BLaER1 (cell line): ENCODE data around the gene ADAMTS2.

Experiments
- H3K27ac ChIP-seq: shearing (Covaris generic); formaldehyde crosslinking; 2 replicates; pipeline ENCODE4 v1.8.1; 2022
- H3K27me3 ChIP-seq: shearing (Covaris generic); formaldehyde crosslinking; 2 replicates; pipeline ENCODE4 v1.8.1; 2022
- H3K36me3 ChIP-seq: shearing (Covaris generic); formaldehyde crosslinking; 2 replicates; pipeline ENCODE4 v1.8.1; 2022
- H3K4me1 ChIP-seq: shearing (Covaris generic); formaldehyde crosslinking; 2 replicates; pipeline ENCODE4 v1.8.1; 2022
- H3K4me2 ChIP-seq: shearing (Covaris generic); formaldehyde crosslinking; 2 replicates; pipeline ENCODE4 v1.8.1; 2022
- H3K4me3 ChIP-seq: shearing (Covaris generic); formaldehyde crosslinking; 2 replicates; pipeline ENCODE4 v1.8.1; 2022
- H3K9ac ChIP-seq: shearing (Covaris generic); formaldehyde crosslinking; 2 replicates; pipeline ENCODE4 v1.8.1; 2022
- H3K9me3 ChIP-seq: shearing (Covaris generic); formaldehyde crosslinking; 2 replicates; pipeline ENCODE4 v1.8.1; 2022
- H4K20me1 ChIP-seq: shearing (Covaris generic); formaldehyde crosslinking; 2 replicates; pipeline ENCODE4 v1.8.1; 2022
- Cebpa-rat ChIP-seq: shearing (Covaris generic); IDR thresholded peaks from 2 replicates; pipeline ENCODE4 v1.8.1; 2022

Gene ADAMTS2

DNA sequence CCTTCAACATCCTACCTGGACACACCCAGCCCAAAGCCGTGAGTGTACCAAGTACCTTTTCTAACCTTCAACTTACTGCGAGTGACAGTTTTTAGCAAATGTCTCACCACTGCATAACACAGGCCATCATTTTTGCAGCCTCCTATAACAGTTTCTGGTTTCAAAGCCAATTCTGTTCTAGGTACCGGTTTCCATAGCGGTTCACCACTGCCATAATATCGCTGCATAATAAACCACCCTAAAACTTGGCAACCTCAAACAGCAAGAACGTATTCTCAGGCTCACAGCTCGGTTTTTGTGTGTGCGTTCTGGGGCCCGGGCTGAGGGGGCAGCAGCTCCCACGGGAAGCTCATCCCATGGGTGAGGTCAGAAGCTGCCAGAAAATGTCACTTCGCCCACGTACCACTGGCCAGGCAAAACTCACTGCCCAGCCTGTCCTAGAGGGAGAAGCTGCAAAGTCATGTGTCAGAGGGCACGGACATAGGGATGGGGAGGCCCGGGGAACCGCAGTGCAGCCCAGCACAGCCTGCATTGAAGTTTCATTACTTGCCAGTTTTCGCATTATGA lies 15.9 kb upstream of the ADAMTS2 start:
- H3K9ac ChIP-seq: no peak overlapping the region
- no peaks in the 10 kb centered on the region for H3K36me3 ChIP-seq
- no peaks in the 10 kb centered on the region for H3K27me3 ChIP-seq
- H3K9me3 ChIP-seq: peaks cover 8% of the 10 kb centered on the region; the same call in 1 of the 2 replicates
- H4K20me1 ChIP-seq: no peaks in the 10 kb centered on the region
- no peak overlapping the region for H3K4me3 ChIP-seq
- no peak overlapping the region for H3K4me2 ChIP-seq
- H3K4me1 ChIP-seq: no peaks in the 10 kb centered on the region
- H3K27ac ChIP-seq: no peak overlapping the region
- no peak for TF ChIP-seq Cebpa-rat

DNA sequence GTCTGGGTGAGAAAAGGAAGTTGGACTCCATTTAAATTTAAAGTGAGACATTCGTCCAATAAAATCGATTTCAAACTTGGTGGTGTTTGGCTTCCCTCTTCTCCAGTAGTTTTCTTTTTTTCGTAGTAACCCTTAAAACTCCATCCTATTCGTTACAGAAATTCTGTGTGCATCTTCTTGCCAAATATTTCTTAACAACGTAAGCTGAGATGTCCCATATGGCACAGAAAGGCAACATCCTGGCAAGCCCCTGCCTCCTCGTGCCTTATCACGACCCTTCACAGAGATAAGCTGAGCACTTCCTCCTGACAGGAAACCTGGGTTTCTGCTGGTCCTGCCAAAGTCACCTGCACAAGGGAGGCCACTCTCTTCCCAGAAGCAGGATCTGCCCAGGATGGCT lies 11.8 kb upstream of the ADAMTS2 start:
- no peak overlapping the region for H3K9ac ChIP-seq
- H3K4me2 ChIP-seq: no peak overlapping the region
- H3K4me1 ChIP-seq: no peaks in the 10 kb centered on the region

DNA sequence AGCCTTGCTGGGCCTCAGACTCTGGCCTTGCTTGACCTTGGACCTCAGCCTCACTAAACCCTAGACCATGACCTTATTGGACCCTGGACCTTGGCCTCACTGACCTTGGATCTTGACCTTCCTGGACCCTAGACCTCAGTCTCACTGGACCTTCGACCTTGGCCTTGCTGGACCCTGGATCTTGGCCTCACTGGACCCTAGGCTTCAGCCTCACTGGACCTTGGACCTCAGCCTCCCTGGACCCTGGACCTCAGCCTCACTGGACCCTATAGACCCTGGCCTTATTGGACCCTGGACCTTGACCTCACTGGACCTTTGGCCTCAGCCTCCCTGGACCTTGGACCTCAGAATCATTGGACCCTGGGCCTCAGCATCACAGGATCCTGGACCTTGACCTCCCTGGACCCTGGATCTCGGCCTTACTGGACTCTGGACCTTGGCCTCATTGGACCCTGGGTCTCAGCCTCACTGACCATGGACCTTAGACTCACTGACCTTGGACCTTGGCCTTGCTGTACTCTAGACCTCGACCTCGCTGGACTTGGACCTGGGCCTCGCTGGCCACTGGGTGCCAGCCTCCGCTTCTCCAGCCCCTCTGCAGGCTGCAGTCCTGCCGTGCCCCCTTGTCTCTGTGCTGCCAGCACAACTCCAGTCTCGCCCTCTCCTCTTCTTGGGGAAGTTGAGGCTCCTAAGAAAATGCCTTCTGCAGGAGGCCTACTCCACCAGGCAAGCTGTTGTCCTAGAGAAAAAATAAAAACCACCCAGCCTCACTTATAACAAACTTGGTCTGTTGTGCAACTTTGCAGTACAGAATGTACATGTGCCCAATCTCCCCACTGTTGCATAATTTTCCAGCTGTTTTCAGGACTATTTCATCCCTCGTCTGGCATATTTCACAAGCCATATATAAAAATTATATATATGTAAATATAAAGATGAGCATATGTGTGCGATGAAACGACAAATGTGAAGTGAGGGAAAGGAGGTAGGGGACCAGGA lies 11.0 kb upstream of the ADAMTS2 start:
- Histone ChIP-seq H3K27me3 (no peaks in the 10 kb centered on the region), H3K4me3 (no peak overlapping the region), H3K27ac (no peak overlapping the region), H4K20me1 (no peaks in the 10 kb centered on the region), H3K9me3 (no peaks in the 10 kb centered on the region), H3K4me1 (no peaks in the 10 kb centered on the region), H3K36me3 (no peaks in the 10 kb centered on the region), H3K4me2 (no peak overlapping the region), H3K9ac (no peak overlapping the region)
- no peak for TF ChIP-seq Cebpa-rat

More for the DNA sequence above, 11.8 kb upstream of the ADAMTS2 start:
- Histone ChIP-seq H3K4me3 (no peak overlapping the region), H4K20me1 (no peaks in the 10 kb centered on the region), H3K36me3 (no peaks in the 10 kb centered on the region), H3K27ac (no peak overlapping the region), H3K9me3 (no peaks in the 10 kb centered on the region), H3K27me3 (no peaks in the 10 kb centered on the region)
- no peak for TF ChIP-seq Cebpa-rat

DNA sequence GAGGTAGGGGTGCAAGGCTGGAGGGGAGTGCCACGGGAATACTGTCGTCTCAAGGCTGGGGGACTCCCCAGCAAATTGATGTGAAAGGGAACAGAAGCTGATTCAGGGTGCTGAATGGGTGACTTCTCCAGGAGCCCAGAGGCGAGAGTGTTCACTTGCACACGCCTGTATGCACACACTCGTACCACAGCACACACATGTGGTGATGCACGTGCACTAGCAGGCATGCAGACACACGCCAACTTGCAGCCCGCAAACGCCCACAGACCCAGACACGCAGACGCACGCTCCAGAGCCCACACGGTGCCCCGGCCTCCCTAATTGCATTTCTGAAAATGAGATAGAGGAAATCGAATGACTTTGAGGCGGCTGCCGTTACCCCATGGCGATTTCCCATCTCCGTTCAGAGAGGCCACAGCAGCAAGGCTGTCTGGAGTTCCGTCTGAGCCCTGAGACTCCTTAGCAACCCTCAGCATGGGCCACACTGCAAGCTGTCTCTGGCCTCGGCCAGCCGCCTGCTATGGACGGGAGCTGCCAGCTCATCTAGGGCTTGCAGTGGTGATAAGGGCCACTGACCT lies 9.1 kb upstream of the ADAMTS2 start:
- no peaks in the 10 kb centered on the region for H3K9me3 ChIP-seq
- H3K36me3 ChIP-seq: no peaks in the 10 kb centered on the region
- no peak overlapping the region for H3K4me3 ChIP-seq
- H3K4me1 ChIP-seq: no peaks in the 10 kb centered on the region
- no peaks in the 10 kb centered on the region for H4K20me1 ChIP-seq
- H3K9ac ChIP-seq: no peak overlapping the region
- no peak for TF ChIP-seq Cebpa-rat
- H3K4me2 ChIP-seq: no peak overlapping the region
- H3K27me3 ChIP-seq: no peaks in the 10 kb centered on the region
- no peak overlapping the region for H3K27ac ChIP-seq

DNA sequence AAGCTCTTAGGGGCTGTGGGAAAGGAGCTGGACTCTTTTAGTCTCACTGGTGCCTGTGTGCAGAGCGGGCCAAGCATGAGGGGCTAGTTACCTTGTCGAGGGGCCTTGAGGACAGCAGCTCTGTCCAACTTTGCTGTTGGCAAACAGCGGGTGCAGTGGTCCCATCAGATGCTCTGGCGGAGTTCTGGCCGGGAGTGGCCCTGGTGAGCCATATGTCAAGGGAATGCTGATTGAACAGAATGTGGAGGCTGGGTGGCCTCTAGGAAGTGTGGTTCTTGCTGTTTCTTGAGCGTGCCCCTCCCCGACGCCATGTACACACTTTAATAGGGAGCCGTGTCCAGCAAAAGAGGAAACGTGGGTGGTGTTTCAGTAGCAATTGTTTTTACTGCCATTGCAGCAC lies 3.6 kb upstream of the ADAMTS2 start:
- H3K27me3 ChIP-seq: peaks cover 54% of the 10 kb centered on the region
- peaks cover 9% of the 10 kb centered on the region for H3K4me1 ChIP-seq
- H3K9ac ChIP-seq: no peak overlapping the region
- TF ChIP-seq Cebpa-rat: no peak
- no peaks in the 10 kb centered on the region for H3K9me3 ChIP-seq
- H3K27ac ChIP-seq: no peak overlapping the region
- H3K36me3 ChIP-seq: no peaks in the 10 kb centered on the region
- peaks cover 22% of the 10 kb centered on the region for H4K20me1 ChIP-seq
- H3K4me3 ChIP-seq: no peak overlapping the region
- H3K4me2 ChIP-seq: no peak overlapping the region

DNA sequence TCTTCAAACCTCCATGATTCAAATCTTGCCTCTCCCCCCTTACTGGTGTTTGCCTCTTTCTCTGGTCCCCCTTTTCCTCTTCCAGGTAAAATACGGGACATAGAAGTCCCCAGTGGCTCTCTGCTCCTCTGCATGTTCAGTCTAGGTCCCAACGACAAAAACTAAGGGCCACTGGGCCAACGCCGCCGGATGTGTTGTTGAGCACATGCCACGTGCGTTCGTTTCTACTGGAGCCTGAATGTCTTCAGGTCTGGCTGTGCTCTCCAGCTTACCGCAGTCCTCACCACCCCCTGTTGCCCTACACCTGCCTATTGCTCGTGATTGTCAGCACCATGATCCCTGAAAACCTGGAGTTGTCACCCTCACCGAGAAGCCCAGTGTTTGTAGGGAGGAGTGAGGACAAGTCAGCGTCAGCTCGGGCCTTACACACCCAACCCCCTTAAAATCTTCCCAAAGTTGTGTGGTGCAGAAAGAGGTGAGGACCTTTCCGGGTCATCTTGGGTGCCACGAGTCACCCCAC lies 2.8 kb upstream of the ADAMTS2 start:
- no peaks in the 10 kb centered on the region for H3K9me3 ChIP-seq
- H3K27me3 ChIP-seq: peaks cover 62% of the 10 kb centered on the region
- no peak overlapping the region for H3K4me2 ChIP-seq
- H3K36me3 ChIP-seq: no peaks in the 10 kb centered on the region
- H4K20me1 ChIP-seq: peaks cover 30% of the 10 kb centered on the region
- no peak overlapping the region for H3K9ac ChIP-seq
- peaks cover 16% of the 10 kb centered on the region for H3K4me1 ChIP-seq
- TF ChIP-seq Cebpa-rat: no peak
- no peak overlapping the region for H3K27ac ChIP-seq
- H3K4me3 ChIP-seq: no peak overlapping the region

DNA sequence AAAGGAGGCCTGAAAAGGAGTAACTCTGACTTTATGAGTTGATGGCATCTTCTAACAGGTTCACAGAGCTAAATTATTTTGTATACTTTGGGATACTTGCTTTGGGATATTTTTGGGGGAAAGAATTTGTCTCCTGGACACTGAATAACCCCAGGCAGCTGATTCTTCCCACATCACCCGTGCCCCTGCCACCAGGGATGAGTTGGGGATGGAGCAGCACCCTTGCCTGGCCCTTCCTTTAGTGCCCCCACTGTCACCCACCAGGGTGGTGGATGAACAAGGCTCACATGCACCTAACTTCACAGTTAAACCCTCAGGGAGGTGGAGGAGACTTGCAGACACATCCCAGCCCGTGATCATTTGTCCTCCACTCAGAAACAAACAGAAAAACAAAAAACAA lies 2.3 kb upstream of the ADAMTS2 start:
- Histone ChIP-seq H3K4me2 (no peak overlapping the region), H3K9me3 (no peaks in the 10 kb centered on the region), H4K20me1 (peaks cover 35% of the 10 kb centered on the region), H3K27me3 (peaks cover 67% of the 10 kb centered on the region), H3K4me3 (no peak overlapping the region), H3K36me3 (no peaks in the 10 kb centered on the region), H3K4me1 (peaks cover 21% of the 10 kb centered on the region), H3K27ac (no peak overlapping the region), H3K9ac (no peak overlapping the region)
- TF ChIP-seq Cebpa-rat: no peak

DNA sequence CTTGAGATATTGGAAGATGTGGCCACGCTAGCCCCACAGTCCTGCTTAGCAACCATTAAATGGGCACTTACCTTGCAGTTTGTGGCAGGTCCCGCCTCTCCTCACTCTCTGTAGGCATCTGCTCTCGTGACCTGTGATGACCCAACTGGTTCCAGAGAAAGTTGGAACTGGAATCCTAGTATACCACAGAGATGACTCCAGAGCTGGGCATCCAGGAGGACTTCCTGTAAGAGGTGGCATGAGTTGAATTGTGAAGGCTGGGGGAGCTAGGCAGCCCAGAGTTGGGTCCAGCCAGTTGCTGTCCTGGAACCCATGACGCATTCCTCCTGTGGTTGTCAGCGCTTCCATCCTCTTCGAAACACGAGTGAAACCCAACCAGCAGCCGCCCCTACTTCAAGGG lies 1.6 kb upstream of the ADAMTS2 start:
- Histone ChIP-seq H3K27ac (no peak overlapping the region), H3K4me3 (no peak overlapping the region), H4K20me1 (peaks cover 39% of the 10 kb centered on the region), H3K9ac (no peak overlapping the region), H3K36me3 (no peaks in the 10 kb centered on the region), H3K4me1 (peaks cover 23% of the 10 kb centered on the region), H3K9me3 (no peaks in the 10 kb centered on the region), H3K4me2 (no peak overlapping the region), H3K27me3 (peaks cover 74% of the 10 kb centered on the region)
- TF ChIP-seq Cebpa-rat: no peak

DNA sequence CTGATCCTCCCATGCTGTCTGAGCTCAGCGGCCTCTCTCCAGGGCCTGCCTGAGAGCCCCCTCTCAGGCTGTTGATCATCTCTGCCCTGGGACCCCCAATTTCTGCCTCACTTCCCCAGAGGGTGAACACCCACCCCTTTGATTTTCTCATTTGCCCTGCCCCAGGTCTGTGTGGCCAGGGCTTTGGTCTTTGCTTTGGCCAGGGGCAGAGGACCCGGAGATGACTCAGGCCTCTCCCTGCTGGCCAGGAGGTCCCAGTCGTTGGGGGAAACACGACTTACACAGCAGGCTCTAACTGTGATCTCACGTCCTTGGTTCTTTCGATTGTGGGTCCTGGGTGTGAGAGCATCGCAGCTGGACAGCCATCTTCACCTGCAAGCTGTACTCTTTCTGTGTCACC lies 1.1 kb upstream of the ADAMTS2 start:
- Histone ChIP-seq H4K20me1 (peaks cover 39% of the 10 kb centered on the region), H3K27ac (no peak overlapping the region), H3K4me3 (no peak overlapping the region), H3K9ac (no peak overlapping the region), H3K27me3 (peaks cover 78% of the 10 kb centered on the region), H3K4me2 (no peak overlapping the region), H3K36me3 (no peaks in the 10 kb centered on the region), H3K9me3 (no peaks in the 10 kb centered on the region), H3K4me1 (peaks cover 23% of the 10 kb centered on the region)
- TF ChIP-seq Cebpa-rat: no peak

DNA sequence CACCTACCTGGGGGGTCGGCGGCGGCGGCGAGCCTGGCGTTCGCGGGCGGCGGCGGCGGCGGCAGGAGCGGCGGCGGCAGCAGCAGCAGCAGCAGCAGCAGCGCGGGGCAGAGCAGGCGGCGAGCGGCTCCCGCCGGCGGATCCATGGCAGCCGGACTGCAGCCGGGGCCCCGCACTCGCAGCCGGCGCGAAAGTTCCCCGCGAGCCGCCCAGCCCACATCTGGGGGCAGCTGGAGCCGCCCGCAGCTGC lies 153 bp downstream of the ADAMTS2 start:
- no peaks in the 10 kb centered on the region for H3K36me3 ChIP-seq
- no peak overlapping the region for H3K27ac ChIP-seq
- peak overlapping the region; percentile 100 for H3K4me2 ChIP-seq
- TF ChIP-seq Cebpa-rat: no peak
- peaks cover 39% of the 10 kb centered on the region for H4K20me1 ChIP-seq
- H3K4me3 ChIP-seq: peak overlapping the region; percentile 72
- H3K9ac ChIP-seq: no peak overlapping the region
- peaks cover 23% of the 10 kb centered on the region for H3K4me1 ChIP-seq
- no peaks in the 10 kb centered on the region for H3K9me3 ChIP-seq
- H3K27me3 ChIP-seq: peaks cover 91% of the 10 kb centered on the region
